ENCODE measurements around the gene KRT34. TPM values are rescaled to one million over a fixed set of nuclear protein-coding genes. Genes with fewer than 3 reads are reported as not detected.

Gene KRT34
- polyA plus RNA-seq, 3 donors: not detected

DNA sequence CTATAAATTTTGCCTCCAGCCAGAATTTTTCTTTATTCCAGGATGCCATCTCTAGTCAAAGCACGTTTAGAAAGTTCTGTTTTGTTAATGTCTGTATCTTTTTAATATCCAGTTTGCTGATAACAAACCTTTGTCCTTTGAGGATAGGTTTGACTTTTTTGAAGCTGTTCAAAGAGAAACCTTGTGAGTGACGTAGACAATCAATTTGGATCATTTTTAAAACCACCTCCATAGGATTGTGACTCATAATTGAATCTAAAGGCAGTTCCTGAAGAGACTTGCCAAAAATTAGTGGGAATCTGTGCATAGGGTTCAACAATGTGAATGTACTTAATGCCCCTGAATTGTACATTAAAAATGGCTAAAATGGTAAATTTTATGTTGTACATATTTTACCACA, 9.4 kb upstream of the KRT34 start:
- H3K27ac ChIP-seq (ENCODE audit: low read depth in 1 of 2, low read length in 2 of 2): no peak overlapping the region
- no peaks in the 10 kb centered on the region for H3K36me3 ChIP-seq (replicated peaks in 1 of 2; ENCODE audit: control insufficient read depth in 1 of 2, insufficient read depth in 2 of 2, low read length in 2 of 2)
- H3K4me3 ChIP-seq (replicated peaks in 1 of 3; ENCODE audit: low read depth in 2 of 3, low read length in 3 of 3): no peak overlapping the region
- Mint-ChIP-seq H3K27me3 (ENCODE audit: low read depth in 3 of 3) (peaks cover 2 to 22% (median 6%) of the 10 kb centered on the region in 3 donors), H3K4me1 (no peaks in the 10 kb centered on the region), H3K36me3 (no peaks in the 10 kb centered on the region), H3K9me3 (peaks cover 3 to 13% (median 9%) of the 10 kb centered on the region in 7 donors), H3K4me3 (no peak overlapping the region), H3K27ac (no peak overlapping the region)
- WGBS (ENCODE audit: insufficient coverage): no CpG with 5 or more reads among the region's 2 CpGs
- H2AFZ ChIP-seq (ENCODE audit: insufficient read depth, low read depth, low read length, poor library complexity, severe bottlenecking): no peak overlapping the region
- H3K27me3 ChIP-seq (ENCODE audit: control insufficient read depth in 2 of 2, insufficient read depth in 2 of 2, low read length in 2 of 2): peaks cover 2 to 12% of the 10 kb centered on the region in 2 donors
- H4K20me1 ChIP-seq (ENCODE audit: insufficient read depth, low read length): no peaks in the 10 kb centered on the region
- H3K79me2 ChIP-seq (ENCODE audit: insufficient read depth, low read length): no peaks in the 10 kb centered on the region
- intact Hi-C loops (cut with micrococcal nuclease): no loop called here
- DNase-seq: no peak
- no peak overlapping the region for H3K4me2 ChIP-seq (replicated peaks; ENCODE audit: extremely low read depth, low read length, poor library complexity, severe bottlenecking)
- no peak overlapping the region for H3K9ac ChIP-seq (ENCODE audit: insufficient read depth, low read length, poor library complexity, severe bottlenecking)
- H3K9me3 ChIP-seq (replicated peaks in 1 of 2; ENCODE audit: control insufficient read depth in 1 of 2, insufficient read depth in 1 of 2, low read length in 2 of 2): peaks cover 2 to 11% of the 10 kb centered on the region in 2 donors
- no peaks in the 10 kb centered on the region for H3K4me1 ChIP-seq (ENCODE audit: control insufficient read depth in 1 of 2, insufficient read depth in 2 of 2, low read length in 2 of 2)
- TF ChIP-seq, protein P1, sequence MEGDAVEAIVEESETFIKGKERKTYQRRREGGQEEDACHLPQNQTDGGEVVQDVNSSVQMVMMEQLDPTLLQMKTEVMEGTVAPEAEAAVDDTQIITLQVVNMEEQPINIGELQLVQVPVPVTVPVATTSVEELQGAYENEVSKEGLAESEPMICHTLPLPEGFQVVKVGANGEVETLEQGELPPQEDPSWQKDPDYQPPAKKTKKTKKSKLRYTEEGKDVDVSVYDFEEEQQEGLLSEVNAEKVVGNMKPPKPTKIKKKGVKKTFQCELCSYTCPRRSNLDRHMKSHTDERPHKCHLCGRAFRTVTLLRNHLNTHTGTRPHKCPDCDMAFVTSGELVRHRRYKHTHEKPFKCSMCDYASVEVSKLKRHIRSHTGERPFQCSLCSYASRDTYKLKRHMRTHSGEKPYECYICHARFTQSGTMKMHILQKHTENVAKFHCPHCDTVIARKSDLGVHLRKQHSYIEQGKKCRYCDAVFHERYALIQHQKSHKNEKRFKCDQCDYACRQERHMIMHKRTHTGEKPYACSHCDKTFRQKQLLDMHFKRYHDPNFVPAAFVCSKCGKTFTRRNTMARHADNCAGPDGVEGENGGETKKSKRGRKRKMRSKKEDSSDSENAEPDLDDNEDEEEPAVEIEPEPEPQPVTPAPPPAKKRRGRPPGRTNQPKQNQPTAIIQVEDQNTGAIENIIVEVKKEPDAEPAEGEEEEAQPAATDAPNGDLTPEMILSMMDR (IDR thresholded peaks at IDR 0.05): no peak

DNA sequence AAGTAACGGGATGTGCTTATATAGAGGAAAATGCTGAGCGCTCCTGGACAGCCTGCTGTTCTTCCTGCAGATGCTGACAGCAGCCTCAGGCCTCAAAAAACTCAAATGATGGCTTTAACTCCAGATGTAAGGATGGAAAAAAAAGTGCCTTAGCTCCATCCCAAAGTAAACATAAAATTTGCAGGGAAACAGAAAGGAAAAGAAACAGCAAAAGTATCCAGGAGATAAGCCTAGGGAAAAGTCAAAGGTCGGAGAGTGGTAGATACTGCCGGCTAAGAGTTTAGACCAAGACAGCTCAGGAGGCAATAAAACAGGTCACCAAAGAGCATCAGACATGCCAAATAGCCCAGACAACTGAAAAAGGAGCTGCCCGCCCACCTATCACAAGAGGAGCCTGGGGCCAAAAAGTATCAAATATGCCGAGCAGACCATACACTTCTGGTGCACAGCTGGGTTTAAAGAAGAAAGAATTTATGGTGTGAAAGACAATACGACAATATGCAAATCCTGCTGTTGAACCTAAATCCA, 8.4 kb upstream of the KRT34 start:
- Mint-ChIP-seq H3K4me3 (no peak overlapping the region), H3K36me3 (no peaks in the 10 kb centered on the region), H3K9me3 (peaks cover 4 to 19% (median 11%) of the 10 kb centered on the region in 7 donors), H3K4me1 (no peaks in the 10 kb centered on the region), H3K27ac (no peak overlapping the region), H3K27me3 (ENCODE audit: low read depth in 3 of 3) (peaks cover 2 to 21% (median 6%) of the 10 kb centered on the region in 3 donors)
- H4K20me1 ChIP-seq (ENCODE audit: insufficient read depth, low read length): no peaks in the 10 kb centered on the region
- H3K36me3 ChIP-seq (replicated peaks in 1 of 2; ENCODE audit: control insufficient read depth in 1 of 2, insufficient read depth in 2 of 2, low read length in 2 of 2): no peaks in the 10 kb centered on the region
- no peak overlapping the region for H3K4me2 ChIP-seq (replicated peaks; ENCODE audit: extremely low read depth, low read length, poor library complexity, severe bottlenecking)
- TF ChIP-seq, protein P1 (IDR thresholded peaks at IDR 0.05): no peak
- H3K27ac ChIP-seq (ENCODE audit: low read depth in 1 of 2, low read length in 2 of 2): no peak overlapping the region
- DNase-seq: no peak
- H3K9ac ChIP-seq (ENCODE audit: insufficient read depth, low read length, poor library complexity, severe bottlenecking): no peak overlapping the region
- no peak overlapping the region for H2AFZ ChIP-seq (ENCODE audit: insufficient read depth, low read depth, low read length, poor library complexity, severe bottlenecking)
- peaks cover 2 to 12% of the 10 kb centered on the region in 2 donors for H3K27me3 ChIP-seq (ENCODE audit: control insufficient read depth in 2 of 2, insufficient read depth in 2 of 2, low read length in 2 of 2)
- no peak overlapping the region for H3K4me3 ChIP-seq (replicated peaks in 1 of 3; ENCODE audit: low read depth in 2 of 3, low read length in 3 of 3)
- H3K4me1 ChIP-seq (ENCODE audit: control insufficient read depth in 1 of 2, insufficient read depth in 2 of 2, low read length in 2 of 2): no peaks in the 10 kb centered on the region
- WGBS (ENCODE audit: insufficient coverage): 52% methylated on average over 4 of the region's 7 CpGs
- intact Hi-C loops (cut with micrococcal nuclease): no loop called here
- H3K9me3 ChIP-seq (replicated peaks in 1 of 2; ENCODE audit: control insufficient read depth in 1 of 2, insufficient read depth in 1 of 2, low read length in 2 of 2): peaks cover 8 to 11% of the 10 kb centered on the region in 2 donors
- H3K79me2 ChIP-seq (ENCODE audit: insufficient read depth, low read length): no peaks in the 10 kb centered on the region

Measured in CD14-positive monocyte (primary cell).